Gastrocnemius medialis (tissue), 4 donors: ENCODE measurements around the gene UNC13A. TPM values are rescaled to one million over a fixed set of nuclear protein-coding genes. Genes with fewer than 3 reads are reported as not detected.

Experiments used
- ATAC-seq, 2 donors: fragments of 150-250 bp; one replicate each; pipeline ENCODE4 v1.9.1; 2016
- DNase-seq, 2 donors: peaks; one replicate each; pipeline ENCODE4 v3.0.0-alpha.2; 2019
- H3K27ac ChIP-seq, 4 donors: fragments of 200-600 bp; sonication (generic); 1 replicate in 1 of 4; 2 replicates in 3 of 4; pipeline ENCODE4 v1.5.1; 2016 to 2018; ENCODE audit warnings: mild to moderate bottlenecking in 2 of 4, moderate library complexity in 1 of 4
- H3K27me3 ChIP-seq, 3 donors: fragments of 200-600 bp; sonication (generic) in 2 of 3; 1 replicate in 1 of 3; 2 replicates in 2 of 3; pipeline versions ENCODE4 v1.5.1 to v1.6.0; 2016 to 2019; ENCODE audit warnings: mild to moderate bottlenecking in 1 of 3, moderate library complexity in 1 of 3
- H3K36me3 ChIP-seq, 2 donors: fragments of 200-600 bp; sonication (generic) in 1 of 2; one replicate each; pipeline ENCODE4 v1.5.1; 2017 to 2018
- H3K4me1 ChIP-seq, 2 donors: fragments of 200-600 bp; sonication (generic) in 1 of 2; one replicate each; pipeline ENCODE4 v1.5.1; 2016 to 2017; ENCODE audit warnings: mild to moderate bottlenecking in 2 of 2
- H3K4me3 ChIP-seq, 4 donors: fragments of 200-600 bp; sonication (generic) in 3 of 4; 1 replicate in 1 of 4; 2 replicates in 3 of 4; pipeline ENCODE4 v1.5.1; 2016 to 2019; ENCODE audit warnings: mild to moderate bottlenecking in 2 of 4
- H3K9me3 ChIP-seq, 3 donors: fragments of 200-600 bp; sonication (generic) in 2 of 3; 1 replicate in 1 of 3; 2 replicates in 2 of 3; pipeline ENCODE4 v1.5.1; 2016 to 2019
- CTCF ChIP-seq, 5 experiments: fragments of 450-650 bp in 3 of 5; fragments of 200-600 bp in 2 of 5; sonication (generic) in 2 of 5; IDR thresholded peaks in 4 of 5; conservative IDR thresholded peaks in 1 of 5; 1 replicate in 4 of 5; 2 replicates in 1 of 5; pipeline ENCODE4 v1.5.1; 2016 to 2019; ENCODE audit warnings: antibody characterized with exemption in 5 of 5, mild to moderate bottlenecking in 3 of 5, moderate library complexity in 3 of 5
- POLR2A ChIP-seq, 2 donors: fragments of 450-650 bp; IDR thresholded peaks; one replicate each; pipeline ENCODE4 v1.6.1; 2017; ENCODE audit warnings: antibody characterized with exemption in 2 of 2, mild to moderate bottlenecking in 2 of 2, moderate library complexity in 2 of 2
- in situ Hi-C, 4 donors: fragments of 200-750 bp; cut with MboI; loops; one replicate each; pipeline versions ENCODE4 v1.15.0 to v1.8.0; 2017; ENCODE audit warnings: low sequenced_read_pairs in 4 of 4
- intact Hi-C: fragments of 100-400 bp; cut with DNase I; formaldehyde crosslinking; loops from one replicate; pipeline ENCODE4 v1.15.1; 2023; ENCODE audit warnings: low total_unique reads
- total RNA-seq, 4 donors: library from RNA; depleted of rRNA; stranded (reverse); fragments of >200 nt; gene quantifications; one replicate each; pipeline versions ENCODE4 v1.1.0 to v1.2.3, GENCODE V29; 2016

The UNC13A gene
- total RNA-seq, 4 donors from 2014 or later, result not detected

- no peak for ATAC-seq
- Histone ChIP-seq H3K4me1 (peaks cover 16 to 20% of the 10 kb centered on the region in 2 donors), H3K36me3 (peaks cover 0 to 41% of the 10 kb centered on the region in 2 donors)
Measured at GRCh38 chr19:17562561-17562960, 125.6 kb downstream of the UNC13A start.

GRCh38 chr19:17562097-17562496, 126.1 kb downstream of the UNC13A start:
- ATAC-seq, result no peak
- intact Hi-C loops (no loop called here), in situ Hi-C loops (no loop called here)
- Histone ChIP-seq H3K27me3 (no peaks in the 10 kb centered on the region), H3K4me1 (peaks cover 16 to 20% of the 10 kb centered on the region in 2 donors), H3K4me3 (no peak overlapping the region), H3K36me3 (peaks cover 0 to 37% of the 10 kb centered on the region in 2 donors), H3K27ac (peak overlapping the region in 2 of 4 donors; percentile 25 to 47), H3K9me3 (no peaks in the 10 kb centered on the region)
- no peak for DNase-seq
- TF ChIP-seq CTCF (IDR thresholded peaks at IDR 0.05 in 4 of 5, conservative IDR thresholded peaks at IDR 0.05 in 1 of 5) (no peak), POLR2A (IDR thresholded peaks at IDR 0.05) (no peak)

More at GRCh38 chr19:17562561-17562960, 125.6 kb downstream of the UNC13A start:
- DNase-seq, result no peak
- no peak for TF ChIP-seq POLR2A (IDR thresholded peaks at IDR 0.05)
- no peak for TF ChIP-seq CTCF (IDR thresholded peaks at IDR 0.05 in 4 of 5, conservative IDR thresholded peaks at IDR 0.05 in 1 of 5)
- Histone ChIP-seq H3K27ac (no peak overlapping the region), H3K27me3 (no peaks in the 10 kb centered on the region), H3K9me3 (no peaks in the 10 kb centered on the region), H3K4me3 (no peak overlapping the region)
- intact Hi-C loops, result no loop called here
- in situ Hi-C loops, result no loop called here

GRCh38 chr19:17560205-17560595, 128.0 kb downstream of the UNC13A start:
- DNase-seq (peak in 1 of 2 donors; percentile 57), ATAC-seq (no peak)
- Histone ChIP-seq H3K4me1 (peaks cover 14 to 20% of the 10 kb centered on the region in 2 donors), H3K27ac (peak overlapping the region; percentile 66 to 78 (median 71)), H3K27me3 (no peaks in the 10 kb centered on the region), H3K4me3 (no peak overlapping the region), H3K9me3 (no peaks in the 10 kb centered on the region), H3K36me3 (peaks cover 0 to 36% of the 10 kb centered on the region in 2 donors)
- intact Hi-C loops (no loop called here), in situ Hi-C loops (no loop called here)
- no peak for TF ChIP-seq POLR2A (IDR thresholded peaks at IDR 0.05)
- no peak for TF ChIP-seq CTCF (IDR thresholded peaks at IDR 0.05 in 4 of 5, conservative IDR thresholded peaks at IDR 0.05 in 1 of 5)

GRCh38 chr19:17557466-17557865, 130.7 kb downstream of the UNC13A start:
- H3K36me3 ChIP-seq, result peaks cover 0 to 30% of the 10 kb centered on the region in 2 donors
- TF ChIP-seq CTCF (IDR thresholded peaks at IDR 0.05 in 4 of 5, conservative IDR thresholded peaks at IDR 0.05 in 1 of 5) (no peak), POLR2A (IDR thresholded peaks at IDR 0.05) (no peak)
- intact Hi-C loops (loop anchor here (5.0 to 10.0 kb wide), 2 partner anchors 85 to 223 kb away; partner anchors contain the start of genes ANO8, GTPBP3 and SLC27A1), in situ Hi-C loops (no loop called here)
- H3K27me3 ChIP-seq, result no peaks in the 10 kb centered on the region
- DNase-seq (no peak), ATAC-seq (no peak)
- H3K27ac ChIP-seq, result peak overlapping the region in 1 of 4 donors; percentile 21
- H3K9me3 ChIP-seq, result no peaks in the 10 kb centered on the region
- H3K4me1 ChIP-seq, result peaks cover 13 to 25% of the 10 kb centered on the region in 2 donors
- H3K4me3 ChIP-seq, result no peak overlapping the region

- Histone ChIP-seq H3K4me3 (peak overlapping the region in 2 of 4 donors; percentile 62 to 81), H3K36me3 (peaks cover 0 to 25% of the 10 kb centered on the region in 2 donors), H3K4me1 (peaks cover 13 to 25% of the 10 kb centered on the region in 2 donors), H3K27me3 (no peaks in the 10 kb centered on the region), H3K9me3 (no peaks in the 10 kb centered on the region), H3K27ac (peak overlapping the region in 2 of 4 donors; percentile 72 to 85)
- TF ChIP-seq POLR2A (IDR thresholded peaks at IDR 0.05), result no peak
- no peak for TF ChIP-seq CTCF (IDR thresholded peaks at IDR 0.05 in 4 of 5, conservative IDR thresholded peaks at IDR 0.05 in 1 of 5)
- in situ Hi-C loops, result no loop called here
- DNase-seq (no peak), ATAC-seq (no peak)
- intact Hi-C loops, result loop anchor here (5.0 to 10.0 kb wide), 2 partner anchors 85 to 222 kb away; partner anchors contain the start of genes ANO8, GTPBP3 and SLC27A1
Measured at GRCh38 chr19:17556995-17557394, 131.2 kb downstream of the UNC13A start.
